GM21515 (cell line): Measurements from ENCODE around the gene GRWD1.

Experiments used
- ATAC-seq: cut with Tn5 transposase; IDR thresholded peaks from one replicate; pipeline ENCODE4 v1.9.1; 2021; ENCODE audit not compliant: unreplicated experiment

The GRWD1 gene

GRCh38 chr19:48455908-48456562 is 10.3 kb downstream of the GRWD1 start:
- ATAC-seq: no peak

DNA sequence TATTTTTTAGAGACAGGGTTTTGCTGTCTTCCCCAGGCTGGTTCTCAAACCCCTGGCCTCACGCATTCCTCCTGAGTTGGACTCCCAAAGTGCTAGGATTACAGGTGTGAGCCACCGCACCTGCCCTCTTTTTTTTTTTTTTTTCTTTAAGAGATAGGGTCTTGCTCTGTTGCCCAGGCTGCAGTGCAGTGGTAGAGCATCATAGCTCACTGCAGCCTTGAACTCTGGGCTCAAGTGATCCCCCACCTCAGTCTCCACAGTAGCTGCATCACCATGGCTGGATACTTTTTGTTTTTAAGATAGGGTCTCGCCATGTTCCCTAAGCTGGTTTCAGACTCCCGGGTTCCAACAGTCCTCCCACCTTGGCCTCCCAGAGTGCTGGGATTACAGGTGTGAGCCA is 11.1 kb downstream of the GRWD1 start:
- no peak for ATAC-seq

GRCh38 chr19:48458016-48458415 is 12.2 kb downstream of the GRWD1 start:
- ATAC-seq: no peak

DNA sequence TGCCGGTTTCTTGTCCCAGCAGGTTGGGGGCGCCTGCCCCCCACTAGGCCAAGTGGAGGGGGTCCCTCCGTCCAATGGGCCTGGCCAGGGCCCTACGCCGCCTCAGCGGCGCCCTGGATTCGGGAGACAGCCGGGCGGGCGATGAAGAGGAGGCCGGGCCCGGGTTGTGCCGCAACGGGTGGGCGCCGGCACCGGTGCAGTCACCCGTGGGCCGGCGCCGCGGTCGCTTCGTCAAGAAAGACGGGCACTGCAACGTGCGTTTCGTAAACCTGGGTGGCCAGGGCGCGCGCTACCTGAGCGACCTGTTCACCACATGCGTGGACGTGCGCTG is 15.8 kb downstream of the GRWD1 start:
- no peak for ATAC-seq

- no peak for ATAC-seq
Measured at GRCh38 chr19:48461982-48462655, 16.3 kb downstream of the GRWD1 start.

- no peak for ATAC-seq
Measured at GRCh38 chr19:48465215-48465614, 19.4 kb downstream of the GRWD1 start.

GRCh38 chr19:48466561-48467325 is 21.0 kb downstream of the GRWD1 start:
- ATAC-seq: no peak

- peak; percentile 84 for ATAC-seq
Measured at GRCh38 chr19:48468772-48469288, 23.0 kb downstream of the GRWD1 start.

- peak; percentile 20 for ATAC-seq
Measured at GRCh38 chr19:48469289-48469881, 23.6 kb downstream of the GRWD1 start, which contains the start of gene CYTH2. Gene CYTH2, plus strand, starts transcription at chr19:48469369. Its CDS starts 139 bp downstream, at chr19:48469508.

DNA sequence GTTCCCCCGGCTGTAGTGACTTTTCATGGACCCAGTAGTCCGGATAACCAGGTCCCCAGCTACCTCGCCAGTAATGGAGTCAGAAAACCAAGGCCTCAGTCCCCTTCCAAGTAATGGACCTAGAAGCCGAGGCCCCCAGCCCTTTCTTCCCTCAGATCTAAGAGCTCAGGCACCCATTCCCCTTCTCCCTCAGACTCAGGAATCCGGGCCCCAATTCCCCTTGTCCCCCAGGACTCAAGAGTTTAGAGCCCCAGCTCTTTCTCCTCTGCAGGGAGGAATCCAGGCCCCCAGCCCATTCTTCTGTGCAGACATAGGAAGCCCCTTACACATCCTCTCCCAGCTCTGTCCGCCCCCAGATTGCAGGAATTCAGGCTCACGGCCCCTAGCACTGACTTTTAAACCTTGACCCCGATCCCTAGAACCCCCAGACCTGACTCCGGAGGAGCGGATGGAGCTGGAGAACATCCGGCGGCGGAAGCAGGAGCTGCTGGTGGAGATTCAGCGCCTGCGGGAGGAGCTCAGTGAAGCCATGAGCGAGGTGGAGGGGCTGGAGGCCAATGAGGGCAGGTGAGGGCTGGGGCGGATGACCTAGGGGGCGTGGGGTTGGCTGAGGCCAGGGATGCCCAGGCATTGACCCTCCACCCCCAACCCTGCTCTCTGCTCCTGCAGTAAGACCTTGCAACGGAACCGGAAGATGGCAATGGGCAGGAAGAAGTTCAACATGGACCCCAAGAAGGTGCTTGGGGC is 24.3 kb downstream of the GRWD1 start:
- no peak for ATAC-seq

DNA sequence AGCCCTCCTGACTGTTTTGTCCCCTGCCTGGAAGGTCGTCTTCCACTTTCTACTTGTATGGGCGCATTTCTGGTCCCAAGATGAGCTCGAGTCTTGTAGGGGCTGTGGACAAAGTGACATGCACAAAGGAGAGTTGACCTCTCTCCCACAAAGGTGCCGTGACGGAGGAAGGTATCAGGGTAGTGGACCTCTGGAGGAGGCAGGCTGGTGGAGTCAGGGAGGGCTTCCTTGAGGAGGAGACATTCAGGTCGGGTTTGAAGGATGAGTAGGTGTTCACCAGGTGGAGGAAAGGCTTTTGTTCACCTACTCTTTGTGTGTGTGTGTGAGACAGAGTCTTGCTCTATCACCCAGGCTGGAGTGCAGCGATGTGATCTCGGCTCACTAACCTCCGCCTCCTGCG is 25.1 kb downstream of the GRWD1 start:
- ATAC-seq: no peak

DNA sequence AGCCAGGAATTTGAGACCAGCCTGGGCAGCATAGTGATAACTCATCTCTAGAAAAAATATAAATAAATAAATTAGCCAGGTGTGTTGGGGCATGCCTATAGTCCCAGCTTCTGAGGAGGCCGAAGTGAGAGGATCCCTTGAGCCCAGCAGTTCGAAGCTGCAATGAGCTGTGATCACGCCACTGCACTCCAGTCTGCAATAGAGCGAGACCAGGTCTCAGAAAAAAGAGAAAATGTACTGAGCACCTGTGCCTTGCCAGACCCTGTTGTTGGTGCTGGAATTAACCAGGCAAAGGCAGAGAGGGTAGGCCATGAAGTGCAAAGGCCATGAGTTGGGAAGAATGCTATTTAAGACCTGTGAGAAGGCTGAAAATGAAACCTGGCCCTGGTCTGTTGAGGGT is 26.1 kb downstream of the GRWD1 start:
- ATAC-seq: no peak

GRCh38 chr19:48473161-48473966 is 27.6 kb downstream of the GRWD1 start:
- no peak for ATAC-seq

GRCh38 chr19:48474084-48474592 is 28.4 kb downstream of the GRWD1 start:
- ATAC-seq: no peak

GRCh38 chr19:48475369-48476068 is 29.7 kb downstream of the GRWD1 start:
- no peak for ATAC-seq

DNA sequence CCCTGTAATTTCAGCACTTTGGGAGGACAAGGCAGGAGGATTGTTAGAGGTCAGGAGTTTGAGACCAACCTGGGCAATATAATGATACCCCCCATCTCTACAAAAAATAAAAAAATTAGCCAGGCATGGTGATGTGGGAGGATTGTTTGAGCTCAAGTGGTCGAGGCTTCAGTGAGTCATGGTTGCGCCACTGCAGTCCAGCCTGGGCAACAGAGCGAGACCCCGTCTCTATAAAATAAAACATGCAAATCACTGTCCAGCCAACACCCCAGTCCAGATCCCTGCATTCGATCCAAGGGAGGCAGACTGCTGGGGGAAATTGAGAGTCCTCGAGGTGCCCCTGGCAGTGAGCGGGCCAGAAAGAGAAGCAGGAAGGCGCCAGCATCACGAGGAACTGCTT is 30.4 kb downstream of the GRWD1 start:
- ATAC-seq: no peak

- no peak for ATAC-seq
Measured at GRCh38 chr19:48477067-48477685, 31.4 kb downstream of the GRWD1 start.

GRCh38 chr19:48477698-48478338 is 32.0 kb downstream of the GRWD1 start:
- no peak for ATAC-seq
